Astrocyte (in vitro differentiated cells and primary cell): ENCODE data around the gene MYBL2.

Experiments
- CTCF ChIP-seq: IDR thresholded peaks from 2 replicates; pipeline ENCODE4 v1.5.1; 2011; ENCODE audit warnings: low read depth, mild to moderate bottlenecking, inconsistent platforms, low read length, moderate library complexity; ENCODE audit not compliant: insufficient read depth
- EZH2 ChIP-seq: IDR thresholded peaks from 2 replicates; pipeline ENCODE4 v1.6.1; 2012; ENCODE audit warnings: mild to moderate bottlenecking, low read length, inconsistent platforms; ENCODE audit not compliant: insufficient read depth

DNA sequence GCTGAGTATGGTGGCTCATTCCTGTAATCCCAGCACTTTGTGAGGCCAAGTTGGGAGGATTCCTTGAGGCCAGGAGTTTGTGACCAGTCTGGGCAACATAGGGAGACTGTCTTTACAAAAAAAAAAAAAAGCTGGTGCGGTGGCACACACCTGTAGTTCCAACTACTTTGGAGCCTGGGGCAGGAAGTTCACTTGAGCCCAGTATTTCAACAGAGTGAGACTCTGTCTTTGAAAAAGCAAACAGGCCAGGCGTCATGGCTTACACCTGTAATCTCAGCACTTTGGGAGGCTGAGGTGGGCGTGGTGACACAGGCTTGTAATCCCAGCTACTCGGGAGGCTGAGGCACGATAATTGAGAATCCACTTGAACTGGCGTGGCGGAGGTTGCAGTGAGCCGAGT is 28.7 kb downstream of the MYBL2 start:
- TF ChIP-seq CTCF (no peak), EZH2 (no peak)
